Suppressor macrophage treated with lipopolysaccharide for 1 hour (primary cell): ENCODE data around the gene FAM20C.

ENCODE experiments used
- DNase-seq, 3 donors: peaks; one replicate each; pipeline ENCODE4 v3.0.0-alpha.2; 2020 to 2022

The FAM20C gene

DNA sequence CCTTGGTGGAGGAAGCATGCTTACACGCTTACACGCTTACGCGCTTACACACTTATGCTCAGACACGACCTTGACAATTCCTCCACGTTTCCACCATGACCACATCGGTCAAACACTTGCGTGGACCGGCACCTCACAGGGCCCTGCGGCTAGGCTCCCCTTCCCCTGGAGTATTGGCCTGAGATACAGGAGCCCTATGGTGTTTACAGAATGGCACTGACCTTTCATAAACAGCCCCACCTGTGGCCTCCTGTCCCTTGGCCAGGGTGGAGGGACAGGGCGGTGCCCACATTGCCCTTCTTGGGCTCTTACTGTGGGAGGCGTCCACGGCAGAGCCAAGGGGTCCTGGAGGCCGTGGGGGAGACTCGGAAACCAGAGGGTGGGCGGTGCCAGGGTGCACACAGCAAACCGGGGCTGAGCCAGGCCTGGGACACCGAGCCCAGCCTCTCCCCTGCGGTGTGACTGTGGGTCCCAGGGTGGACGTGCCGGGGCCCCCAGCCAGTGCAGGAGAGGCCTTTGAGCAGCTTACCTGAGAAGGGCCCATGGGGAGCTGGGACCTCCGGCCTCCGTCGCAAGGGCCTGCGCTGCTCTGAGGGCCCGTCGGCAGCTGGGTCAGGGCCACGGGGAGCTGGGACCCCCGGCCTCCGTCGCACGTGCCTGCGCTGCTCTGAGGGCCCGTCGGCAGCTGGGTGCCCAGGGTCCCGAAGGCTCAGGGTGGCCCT is 53.4 kb downstream of the FAM20C start:
- no peak for DNase-seq

DNA sequence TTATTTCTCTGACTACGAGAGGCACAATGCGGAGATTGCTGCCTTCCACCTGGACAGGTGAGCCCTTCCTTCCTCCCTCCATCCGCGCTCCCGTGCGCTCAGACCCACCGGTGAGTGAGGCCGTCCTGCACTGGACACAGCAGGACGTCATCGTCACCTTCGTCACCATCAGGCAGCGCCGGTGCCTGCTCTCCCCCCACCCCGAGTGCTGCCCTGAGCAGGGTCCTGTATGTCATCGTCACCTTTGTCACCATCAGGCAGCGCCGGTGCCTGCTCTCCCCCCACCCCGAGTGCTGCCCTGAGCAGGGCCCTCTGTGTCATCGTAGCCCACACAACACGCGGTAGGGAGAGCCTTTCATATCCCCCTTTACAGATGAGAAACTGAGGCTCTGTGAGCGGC is 54.1 kb downstream of the FAM20C start:
- DNase-seq, result no peak

DNA sequence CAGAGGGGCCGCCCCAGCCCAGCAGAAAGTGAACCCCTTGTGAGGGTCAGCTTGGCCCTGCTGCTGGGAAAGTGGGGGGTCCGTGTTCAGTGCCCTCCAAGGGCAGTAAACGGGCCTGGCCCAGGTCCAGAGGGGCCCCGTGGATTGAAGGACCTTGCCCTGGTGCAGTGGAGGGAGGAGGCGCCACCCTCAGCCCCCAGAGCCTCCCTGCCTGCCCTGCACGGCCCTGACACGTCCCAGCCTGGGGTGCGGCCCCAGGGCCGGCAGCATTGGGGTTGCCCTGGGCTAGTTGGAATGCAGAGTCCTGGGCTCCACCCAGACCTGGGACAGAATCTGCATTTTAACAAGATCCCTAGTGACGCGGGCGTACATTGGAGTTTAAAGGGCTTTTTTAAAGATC is 54.8 kb downstream of the FAM20C start:
- DNase-seq, result no peak

DNA sequence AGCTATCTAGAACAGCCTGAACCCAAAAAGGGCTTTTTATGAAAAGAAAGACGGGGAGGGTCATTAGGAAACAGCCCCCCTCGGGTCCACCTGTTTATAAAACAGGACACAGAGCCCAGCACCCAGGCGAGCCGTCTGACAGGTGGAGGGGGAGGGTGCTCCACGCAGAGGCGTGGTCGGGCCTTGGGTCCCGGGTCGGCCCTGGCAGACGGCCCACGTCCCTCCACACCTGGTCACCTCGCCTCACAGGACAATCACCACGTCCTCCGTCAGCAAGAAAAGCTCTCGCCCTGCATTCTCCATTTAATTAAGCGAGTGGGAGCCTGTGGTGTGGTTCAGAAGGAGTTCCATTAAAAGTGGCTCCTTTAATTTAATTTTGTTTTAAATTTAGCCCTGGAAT is 55.3 kb downstream of the FAM20C start:
- no peak for DNase-seq

DNA sequence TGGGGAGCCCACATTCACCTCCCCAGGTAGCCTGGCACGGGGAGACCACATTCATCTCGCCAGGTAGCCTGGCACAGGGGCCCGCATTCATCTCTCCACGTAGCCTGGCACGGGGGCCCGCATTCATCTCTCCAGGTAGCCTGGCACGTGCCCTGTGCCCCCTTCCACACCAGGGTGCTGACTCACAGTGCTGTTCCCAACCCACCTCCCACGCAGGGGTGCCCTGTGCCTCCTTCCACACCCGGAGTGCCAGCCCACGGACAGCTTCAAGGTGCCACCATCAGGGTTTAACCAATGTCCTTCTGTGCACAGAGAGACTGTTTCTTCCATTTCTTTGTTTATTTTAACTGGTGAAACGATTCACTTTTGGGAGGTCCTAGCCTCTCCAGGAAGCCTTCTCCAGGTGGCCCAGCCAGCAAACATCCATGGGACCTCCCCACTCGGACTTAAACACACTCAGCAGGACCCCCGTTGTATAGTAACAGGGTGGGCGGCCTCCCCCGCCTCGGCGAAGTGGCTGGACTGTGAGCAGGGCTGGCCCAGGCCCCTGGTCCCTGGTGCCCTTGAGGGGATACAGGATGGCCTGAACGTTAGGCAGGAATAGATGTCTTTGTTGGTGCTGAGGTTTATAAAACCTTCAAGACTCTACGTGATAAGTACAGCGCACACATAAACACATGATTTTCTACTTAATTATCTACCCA is 56.5 kb downstream of the FAM20C start:
- DNase-seq, result no peak

DNA sequence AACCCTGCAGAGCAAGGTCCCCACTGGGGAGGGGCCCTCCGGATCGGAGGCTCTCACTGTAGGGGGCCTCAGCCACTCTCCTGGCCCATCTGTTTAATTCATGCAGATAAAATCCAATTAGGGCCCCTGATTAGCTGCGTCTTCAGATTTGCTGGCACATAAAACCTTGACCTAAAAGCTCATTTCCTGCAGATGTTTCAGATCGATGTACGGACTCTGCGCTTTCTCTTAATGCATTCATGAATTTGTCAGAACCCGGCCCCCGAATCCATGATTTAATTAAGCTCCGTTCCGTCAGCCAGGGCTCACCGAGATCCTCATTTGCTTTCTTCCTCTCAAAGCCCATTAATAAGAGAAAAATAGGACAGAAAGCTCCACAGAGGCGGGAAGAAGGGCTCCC is 57.6 kb downstream of the FAM20C start:
- no peak for DNase-seq

DNA sequence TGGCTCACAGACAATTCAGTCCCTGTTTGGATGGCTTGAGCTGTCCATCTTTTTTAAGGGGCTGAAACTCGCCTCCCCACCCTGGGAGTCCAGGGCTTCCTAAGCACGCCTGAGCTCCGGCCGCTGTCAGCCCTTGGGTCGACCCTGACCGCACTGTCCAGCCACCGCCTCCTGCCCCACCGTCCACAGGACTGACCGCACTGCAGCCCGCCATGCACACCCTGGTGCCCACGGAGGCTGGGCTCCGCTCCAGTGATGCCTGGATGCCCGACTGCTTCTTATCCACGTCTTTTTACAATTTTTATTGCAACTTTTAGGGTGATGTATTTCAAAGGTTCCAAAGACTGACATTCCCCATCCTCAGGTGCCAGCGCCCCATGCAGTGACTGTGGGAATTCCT is 58.2 kb downstream of the FAM20C start:
- DNase-seq, result no peak

DNA sequence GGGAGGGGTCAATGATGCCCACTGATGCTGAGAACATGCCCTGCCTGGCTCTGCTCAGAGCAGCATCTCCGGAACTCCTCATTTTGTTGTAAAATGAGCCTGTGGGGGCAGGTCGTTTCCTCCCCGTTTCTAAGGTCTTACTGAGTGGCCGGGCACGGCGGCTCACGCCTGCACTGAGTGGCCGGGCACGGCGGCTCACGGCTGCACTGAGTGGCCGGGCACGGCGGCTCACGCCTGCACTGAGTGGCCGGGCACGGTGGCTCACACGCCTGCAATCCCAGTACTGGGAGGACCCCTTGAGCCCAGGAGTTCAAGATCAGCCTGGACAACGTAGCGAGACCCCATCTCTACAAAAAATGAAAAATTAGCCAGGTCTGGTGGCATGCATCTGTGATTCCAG is 58.6 kb downstream of the FAM20C start:
- no peak for DNase-seq

DNA sequence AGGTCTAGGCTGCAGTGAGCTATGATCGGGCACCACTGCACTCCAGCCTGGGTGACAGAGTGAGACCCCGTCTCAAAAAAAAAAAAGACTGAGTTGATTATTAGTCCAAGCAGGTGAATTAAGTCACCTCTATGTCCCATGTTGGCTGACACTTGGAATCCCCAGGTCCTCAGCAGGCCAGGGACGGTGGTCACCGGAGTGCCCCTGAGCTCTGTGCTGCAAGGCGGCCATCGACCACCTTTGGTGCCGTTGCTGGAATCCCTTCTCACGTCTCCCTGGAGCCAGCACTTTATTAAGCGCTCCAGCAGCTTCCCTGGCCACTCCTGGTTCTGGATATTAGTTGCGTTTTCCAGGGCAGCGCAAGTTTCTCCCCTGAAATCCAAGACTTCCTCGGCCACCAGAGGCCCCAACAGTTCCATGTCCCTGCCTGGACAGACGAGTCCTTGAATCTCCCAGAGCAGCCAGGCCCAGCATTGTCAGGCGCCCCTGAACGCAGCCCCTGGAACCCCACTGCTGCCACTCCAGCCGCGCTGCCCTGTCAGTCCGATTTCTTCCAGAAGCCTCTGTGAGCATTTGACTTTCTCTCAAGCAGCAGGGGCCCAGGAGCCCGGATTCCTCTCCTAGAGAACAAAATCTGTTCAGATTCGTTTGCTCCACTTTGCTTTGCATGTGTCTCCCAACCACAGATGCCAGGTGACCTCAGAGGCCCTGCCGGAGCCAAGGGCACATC is 59.2 kb downstream of the FAM20C start:
- DNase-seq, result no peak

DNA sequence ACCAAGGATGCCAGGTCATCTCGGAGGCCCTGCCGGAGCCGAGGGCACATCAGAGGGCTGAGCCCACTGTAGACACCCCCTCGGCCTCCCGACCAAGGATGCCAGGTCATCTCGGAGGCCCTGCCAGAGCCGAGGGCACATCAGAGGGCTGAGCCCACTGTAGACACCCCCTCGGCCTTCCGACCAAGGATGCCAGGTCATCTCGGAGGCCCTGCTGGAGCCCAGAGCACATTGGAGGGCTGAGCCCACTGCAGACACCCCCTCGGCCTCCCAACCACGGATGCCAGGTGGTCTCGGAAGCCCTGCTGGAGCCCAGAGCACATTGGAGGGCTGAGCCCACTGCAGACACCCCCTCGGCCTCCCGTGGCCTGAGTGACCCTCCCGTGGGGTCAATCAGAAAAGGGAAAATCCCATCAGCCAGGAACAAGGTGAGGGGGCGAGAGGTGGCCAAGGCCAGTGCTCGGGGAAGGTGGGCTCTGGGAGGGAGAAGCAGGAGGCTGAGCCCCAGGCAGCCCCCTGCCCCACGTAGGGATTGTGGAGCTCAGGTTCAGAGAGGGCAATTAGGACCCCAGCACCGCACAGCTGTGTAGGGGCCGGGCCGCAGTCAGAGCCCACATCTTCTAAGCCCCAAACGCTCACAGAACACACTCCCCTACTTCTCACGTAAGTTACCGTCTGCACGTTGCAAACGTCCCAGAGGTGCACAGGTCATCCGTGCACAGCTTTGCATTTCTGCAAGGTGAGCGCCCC is 60.0 kb downstream of the FAM20C start:
- no peak for DNase-seq

DNA sequence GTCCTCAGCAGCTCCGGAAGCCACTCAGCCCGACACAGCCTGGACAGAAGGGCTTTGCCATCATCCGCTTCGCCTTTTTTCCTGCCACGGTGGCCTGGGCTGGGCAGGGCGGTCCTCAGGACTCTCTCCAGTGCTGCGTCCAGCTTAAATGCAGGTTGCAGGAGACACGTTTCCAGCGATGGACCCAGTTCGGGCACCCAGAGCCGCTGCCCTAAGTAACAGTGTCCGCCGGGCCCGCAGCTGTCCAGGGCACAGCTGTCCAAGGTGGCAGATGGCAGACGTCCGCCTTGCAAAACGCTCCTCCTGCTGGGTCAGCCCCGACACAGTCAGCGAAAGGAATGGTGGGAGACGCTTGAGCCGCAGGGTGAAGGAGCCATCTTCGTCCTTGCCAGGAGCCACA is 60.6 kb downstream of the FAM20C start:
- DNase-seq, result no peak

DNA sequence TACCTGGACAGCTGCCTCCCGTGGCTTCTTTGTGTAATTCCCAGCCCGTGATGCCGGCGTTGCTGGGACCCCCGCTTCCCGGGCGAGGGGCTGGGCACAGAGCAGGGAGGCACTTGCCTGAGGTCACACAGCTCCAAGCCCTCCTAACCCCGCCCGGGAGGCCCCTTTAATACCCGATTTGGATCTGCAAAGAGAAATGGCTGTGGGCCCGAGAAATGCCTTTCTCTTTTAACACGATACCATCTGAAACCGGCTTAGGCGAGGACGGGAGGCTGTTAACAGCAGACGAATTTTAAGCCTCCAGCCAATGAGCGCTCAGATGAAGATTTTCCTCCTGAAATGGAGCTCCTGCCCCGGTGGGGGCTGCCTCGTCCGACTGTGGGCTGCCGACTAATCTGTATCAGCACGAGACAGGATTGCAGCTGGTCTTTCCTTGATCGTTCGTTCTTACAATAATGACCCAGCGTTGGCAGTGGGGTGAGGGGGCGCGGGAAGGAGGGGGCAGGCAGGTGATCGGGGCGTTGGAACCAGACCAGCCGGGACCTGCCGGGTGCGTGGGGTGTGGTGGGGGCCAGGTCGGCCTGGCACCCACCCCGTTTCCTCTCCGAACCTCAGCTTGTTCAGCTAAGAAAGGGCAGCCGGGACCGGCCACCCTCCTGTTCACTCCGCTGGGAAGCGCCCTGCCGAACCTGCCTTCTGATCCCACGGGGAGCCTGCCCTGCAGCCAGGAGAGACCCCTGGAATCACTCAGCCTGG is 61.4 kb downstream of the FAM20C start:
- no peak for DNase-seq

DNA sequence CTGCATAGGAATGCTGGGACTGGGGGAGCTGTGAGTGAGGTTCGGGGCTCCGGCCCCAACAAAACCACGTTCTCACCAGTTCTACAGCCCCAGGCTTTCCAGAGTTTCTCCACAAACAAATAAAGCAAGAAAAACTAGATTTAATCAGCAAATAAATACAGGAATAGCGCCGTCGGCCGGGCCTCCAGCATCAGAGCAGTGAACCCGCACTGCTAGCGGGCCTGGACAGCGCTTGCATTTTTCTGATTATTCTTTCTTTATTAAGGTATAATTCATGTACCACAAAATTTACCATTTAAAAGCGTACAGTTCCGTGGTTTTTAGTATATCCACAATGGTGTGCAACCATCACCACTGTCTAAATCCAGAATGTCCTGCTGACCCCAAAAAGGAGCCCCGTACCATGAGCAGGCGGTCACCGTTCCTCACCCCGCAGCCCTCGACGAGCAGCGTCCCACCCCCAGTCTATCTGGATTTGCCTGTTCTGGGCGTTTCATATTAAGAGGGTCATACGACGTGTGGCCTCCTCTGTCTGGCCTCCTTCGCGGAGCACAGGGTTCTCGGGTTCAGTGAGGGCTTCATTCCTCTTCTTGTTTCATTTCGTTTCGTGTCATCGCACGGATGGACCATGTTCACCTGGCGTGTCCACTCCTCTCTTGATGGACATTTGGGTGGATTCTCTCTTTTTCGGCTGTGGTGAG is 62.1 kb downstream of the FAM20C start:
- DNase-seq, result no peak

DNA sequence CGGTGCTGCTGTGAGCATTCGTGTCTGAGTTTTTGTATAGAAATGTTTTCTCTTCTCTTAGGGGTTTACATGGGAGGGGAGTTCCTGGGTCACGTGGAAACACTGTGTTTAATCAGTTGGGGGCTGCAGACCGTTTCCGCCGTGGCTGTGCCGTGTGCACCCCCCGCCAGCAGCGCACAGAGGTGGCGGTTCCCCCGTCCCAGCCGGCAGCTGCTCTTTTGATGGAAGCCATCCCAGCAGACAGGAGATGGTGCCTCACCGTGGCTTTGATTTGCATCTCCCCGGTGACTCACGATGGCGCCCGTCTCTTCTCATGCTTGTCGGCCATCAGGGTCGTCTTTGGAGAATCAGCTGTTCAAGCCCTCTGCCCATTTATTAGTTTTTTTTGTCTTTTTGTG is 62.7 kb downstream of the FAM20C start:
- no peak for DNase-seq

DNA sequence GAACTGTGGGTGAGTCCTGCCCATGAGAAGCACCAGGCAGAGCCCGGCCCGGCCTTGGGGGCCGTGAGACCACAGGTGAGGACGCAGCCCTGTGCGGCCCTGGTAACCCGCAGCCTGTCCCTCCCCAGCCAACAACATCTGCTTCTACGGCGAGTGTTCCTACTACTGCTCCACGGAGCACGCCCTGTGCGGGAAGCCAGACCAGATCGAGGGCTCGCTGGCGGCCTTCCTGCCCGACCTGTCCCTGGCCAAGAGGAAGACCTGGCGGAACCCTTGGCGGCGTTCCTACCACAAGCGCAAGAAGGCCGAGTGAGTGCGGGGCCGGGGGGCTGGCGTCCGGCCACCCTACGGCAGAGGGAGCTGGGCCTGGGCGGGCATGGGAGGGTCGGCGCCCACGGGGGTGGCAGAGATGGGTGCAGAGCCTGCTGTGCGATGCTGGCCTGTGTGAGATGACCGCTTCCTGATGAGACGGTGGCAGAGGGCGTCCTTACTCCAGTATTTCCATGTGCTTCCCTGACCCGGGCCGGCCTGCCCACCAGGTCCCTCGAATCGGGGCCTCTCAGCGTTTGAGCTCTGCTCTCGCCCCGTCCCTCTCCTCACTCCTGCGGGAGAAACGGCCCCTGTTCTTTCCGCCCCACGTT is 63.5 kb downstream of the FAM20C start:
- no peak for DNase-seq

DNA sequence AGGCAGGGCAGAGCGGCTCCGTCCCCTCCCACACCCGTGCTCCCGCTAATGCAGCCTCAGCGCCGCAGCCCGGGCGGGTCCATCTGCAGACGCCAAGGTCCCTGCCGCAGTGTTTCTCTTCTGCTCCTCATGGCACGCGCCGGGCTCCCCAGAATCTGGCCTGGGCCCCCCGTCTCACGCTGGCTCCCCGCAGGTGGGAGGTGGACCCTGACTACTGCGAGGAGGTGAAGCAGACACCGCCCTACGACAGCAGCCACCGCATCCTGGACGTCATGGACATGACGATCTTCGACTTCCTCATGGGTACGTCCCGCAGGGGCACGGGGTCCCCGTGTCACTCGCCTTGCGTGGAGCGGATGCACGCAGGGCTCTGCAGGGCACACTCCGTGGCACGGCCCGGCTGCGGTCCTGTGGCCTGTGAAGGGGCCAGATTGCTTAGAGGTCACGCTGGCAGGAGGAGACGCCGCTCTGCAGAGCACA is 64.1 kb downstream of the FAM20C start:
- no peak for DNase-seq

DNA sequence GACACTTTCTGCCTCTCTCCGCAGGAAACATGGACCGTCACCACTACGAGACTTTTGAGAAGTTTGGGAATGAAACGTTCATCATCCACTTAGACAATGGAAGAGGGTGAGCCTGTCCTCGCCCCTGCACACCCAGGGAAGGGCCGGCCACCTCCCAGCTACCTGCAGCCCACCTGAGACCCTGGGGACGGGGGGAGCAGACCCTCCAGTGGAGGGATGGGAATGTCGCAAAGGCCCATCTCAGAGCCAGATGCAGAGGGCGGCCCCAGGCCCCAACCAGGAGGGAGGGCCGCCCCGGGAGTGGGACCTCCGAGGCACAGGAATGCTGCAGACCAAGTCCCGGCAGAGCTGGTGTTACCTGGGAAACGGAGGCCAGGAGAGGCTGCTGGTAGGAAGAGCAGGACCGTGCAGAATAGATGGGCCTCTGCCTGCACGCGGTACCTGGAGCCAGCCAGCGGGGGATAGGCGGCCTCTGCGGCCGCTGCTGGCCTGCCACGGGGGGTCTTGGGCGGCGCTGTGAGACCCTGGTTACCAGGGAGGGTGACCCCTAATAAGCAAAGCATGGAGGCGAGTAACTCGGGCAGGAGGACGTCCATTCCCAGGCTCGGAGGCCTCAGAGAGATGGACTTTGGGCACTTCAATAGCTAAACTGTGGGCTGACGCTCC is 64.7 kb downstream of the FAM20C start:
- DNase-seq, result no peak

DNA sequence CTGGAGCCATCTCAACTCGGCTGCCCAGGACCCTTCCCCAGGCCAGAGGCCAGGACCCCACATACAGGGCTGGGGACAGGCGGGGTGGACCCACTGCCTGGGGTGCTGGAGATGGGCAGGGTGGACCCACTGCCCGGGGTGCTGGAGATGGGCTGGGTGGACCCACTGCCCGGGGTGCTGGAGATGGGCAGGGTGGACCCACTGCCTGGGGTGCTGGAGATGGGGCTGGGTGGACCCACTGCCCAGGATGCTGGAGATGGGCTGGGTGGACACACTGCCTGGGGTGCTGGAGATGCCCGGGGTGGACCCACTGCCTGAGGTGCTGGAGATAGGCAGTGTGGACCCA is 65.2 kb downstream of the FAM20C start:
- no peak for DNase-seq

DNA sequence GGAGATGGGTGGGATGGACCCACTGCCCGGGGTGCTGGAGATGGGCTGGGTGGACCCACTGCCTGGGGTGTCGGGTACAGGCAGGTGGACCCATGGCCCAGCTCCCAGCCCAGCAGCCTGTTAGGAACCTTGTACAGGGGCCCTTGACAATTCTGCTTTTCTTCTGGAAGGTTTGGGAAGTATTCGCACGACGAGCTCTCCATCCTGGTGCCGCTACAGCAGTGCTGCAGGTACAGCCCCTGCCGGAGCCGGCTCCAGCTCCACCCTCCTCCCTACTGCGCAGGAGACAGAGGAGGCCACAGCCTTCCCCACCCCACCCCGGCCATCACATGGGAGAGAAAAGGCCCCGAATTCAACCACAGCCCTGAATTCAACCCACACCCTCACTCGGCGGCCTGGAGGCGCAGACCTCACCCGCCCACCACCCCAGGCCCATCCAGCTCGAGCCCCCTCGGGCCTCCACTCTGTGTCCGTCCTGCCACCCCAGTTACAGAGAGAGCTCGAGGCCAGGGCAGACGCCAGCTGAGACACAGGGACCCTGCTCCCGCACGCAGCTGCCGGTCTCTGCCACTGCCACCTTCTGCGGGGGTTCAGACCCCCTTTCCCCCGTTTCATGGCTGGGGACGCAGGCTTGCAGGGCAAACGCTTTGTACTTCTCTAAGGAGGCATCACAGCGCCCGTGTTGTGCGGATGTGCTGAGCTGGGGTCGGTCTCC is 66.3 kb downstream of the FAM20C start:
- DNase-seq, result no peak

DNA sequence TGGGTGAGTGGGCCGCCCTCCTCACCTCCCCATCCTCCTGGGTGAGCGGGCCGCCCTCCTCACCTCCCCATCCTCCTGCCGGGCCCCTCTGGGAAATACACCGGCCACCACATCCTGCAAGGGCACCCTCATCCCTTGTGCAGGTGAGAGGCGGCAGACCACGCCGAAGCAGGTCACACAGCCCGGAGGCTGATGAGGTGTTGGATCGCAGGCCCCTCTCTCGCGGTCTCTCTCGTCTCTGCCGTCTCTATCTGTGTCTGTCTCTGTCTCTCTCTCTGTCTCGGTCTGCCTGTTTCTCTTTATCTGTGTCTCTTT is 66.8 kb downstream of the FAM20C start:
- DNase-seq, result no peak
